GM12801 (cell line): Measurements from ENCODE around the gene PDE4B.

Source experiments
- CTCF ChIP-seq: IDR thresholded peaks from one replicate; pipeline ENCODE4 v1.5.1; 2011; ENCODE audit warnings: control low read depth; ENCODE audit not compliant: insufficient read length; ENCODE audit errors: extremely low read depth

PDE4B gene

GRCh38 chr1:66206563-66207144 lies 414.0 kb downstream of the PDE4B start:
- TF ChIP-seq CTCF: no peak

GRCh38 chr1:66207484-66207883 lies 414.8 kb downstream of the PDE4B start:
- no peak for TF ChIP-seq CTCF

- TF ChIP-seq CTCF: no peak
Measured at GRCh38 chr1:66208632-66209031, 415.9 kb downstream of the PDE4B start.

GRCh38 chr1:66210635-66211244 lies 418.0 kb downstream of the PDE4B start:
- no peak for TF ChIP-seq CTCF

- no peak for TF ChIP-seq CTCF
Measured at GRCh38 chr1:66211521-66211920, 418.8 kb downstream of the PDE4B start.

GRCh38 chr1:66213491-66213890 lies 420.8 kb downstream of the PDE4B start:
- no peak for TF ChIP-seq CTCF

GRCh38 chr1:66214901-66215300 lies 422.2 kb downstream of the PDE4B start:
- TF ChIP-seq CTCF: no peak

- no peak for TF ChIP-seq CTCF
Measured at GRCh38 chr1:66217021-66217420, 424.3 kb downstream of the PDE4B start.
